Keratinocyte (primary cell): ENCODE data around the gene HDHD5.

Experiments used
- EZH2 ChIP-seq: IDR thresholded peaks from one replicate; pipeline ENCODE4 v1.6.1; 2012; ENCODE audit warnings: inconsistent platforms, mild to moderate bottlenecking, low read length, moderate library complexity
- TF ChIP-seq, protein P1 (sequence below), 3 experiments: IDR thresholded peaks in 1 of 3; conservative IDR thresholded peaks in 1 of 3; optimal IDR thresholded peaks in 1 of 3; 2 replicates in 2 of 3; 3 replicates in 1 of 3; pipeline versions ENCODE3 to v1.5.1; 2011; ENCODE audit warnings: low read length in 3 of 3, mild to moderate bottlenecking in 3 of 3, moderate library complexity in 2 of 3, control low read depth in 1 of 3, inconsistent platforms in 1 of 3; ENCODE audit not compliant: insufficient read depth in 2 of 3; ENCODE audit errors: extremely low read depth in 1 of 3

DNA sequence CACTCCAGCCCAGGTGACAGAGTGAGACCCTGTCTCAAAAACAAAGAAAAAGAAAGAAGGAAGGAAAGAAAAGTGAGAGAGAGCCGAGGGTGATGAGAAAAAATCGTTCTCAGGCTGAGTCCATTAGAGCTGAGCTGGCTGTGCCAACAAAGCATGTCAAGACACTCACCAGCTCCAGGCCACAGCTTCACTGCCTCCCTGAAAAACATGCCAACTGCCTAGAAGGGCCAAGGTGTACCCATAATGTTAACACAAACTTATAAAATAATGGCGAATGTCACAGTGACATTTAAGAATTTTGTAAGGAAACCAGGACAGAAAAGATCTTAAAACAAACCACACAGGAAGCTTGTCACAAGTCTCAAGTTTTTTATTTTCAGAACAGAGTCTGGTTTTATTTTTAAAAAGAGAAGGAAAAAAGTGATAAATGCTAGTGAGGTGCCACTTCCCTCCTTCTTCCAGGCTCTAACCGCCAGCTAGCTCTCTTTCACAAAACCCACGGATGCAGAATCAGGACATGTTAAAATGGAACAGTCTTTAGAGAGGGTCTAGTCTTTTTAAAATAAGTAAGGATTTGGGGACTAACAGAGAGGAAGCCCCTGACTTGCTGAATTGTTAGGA is 43.0 kb downstream of the HDHD5 start:
- TF ChIP-seq, protein P1, sequence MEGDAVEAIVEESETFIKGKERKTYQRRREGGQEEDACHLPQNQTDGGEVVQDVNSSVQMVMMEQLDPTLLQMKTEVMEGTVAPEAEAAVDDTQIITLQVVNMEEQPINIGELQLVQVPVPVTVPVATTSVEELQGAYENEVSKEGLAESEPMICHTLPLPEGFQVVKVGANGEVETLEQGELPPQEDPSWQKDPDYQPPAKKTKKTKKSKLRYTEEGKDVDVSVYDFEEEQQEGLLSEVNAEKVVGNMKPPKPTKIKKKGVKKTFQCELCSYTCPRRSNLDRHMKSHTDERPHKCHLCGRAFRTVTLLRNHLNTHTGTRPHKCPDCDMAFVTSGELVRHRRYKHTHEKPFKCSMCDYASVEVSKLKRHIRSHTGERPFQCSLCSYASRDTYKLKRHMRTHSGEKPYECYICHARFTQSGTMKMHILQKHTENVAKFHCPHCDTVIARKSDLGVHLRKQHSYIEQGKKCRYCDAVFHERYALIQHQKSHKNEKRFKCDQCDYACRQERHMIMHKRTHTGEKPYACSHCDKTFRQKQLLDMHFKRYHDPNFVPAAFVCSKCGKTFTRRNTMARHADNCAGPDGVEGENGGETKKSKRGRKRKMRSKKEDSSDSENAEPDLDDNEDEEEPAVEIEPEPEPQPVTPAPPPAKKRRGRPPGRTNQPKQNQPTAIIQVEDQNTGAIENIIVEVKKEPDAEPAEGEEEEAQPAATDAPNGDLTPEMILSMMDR (optimal IDR thresholded peaks at IDR 0.05 in 1 of 3, IDR thresholded peaks at IDR 0.05 in 1 of 3, conservative IDR thresholded peaks at IDR 0.05 in 1 of 3; ENCODE audit: extremely low read depth in 1 of 3, insufficient read depth in 2 of 3, low read length in 3 of 3), result no peak
- no peak for TF ChIP-seq EZH2
